HG02588 (cell line): ENCODE measurements around the gene ERN1.
"Not testable (repeated sequence)": the region's sequence is repeated elsewhere in the genome, so short reads cannot be mapped to it uniquely, and the experiment has no call there.

Source experiments
- ATAC-seq: cut with Tn5 transposase; IDR thresholded peaks from one replicate; pipeline ENCODE4 v1.9.1; 2021; ENCODE audit warnings: mild to moderate bottlenecking, moderate library complexity; ENCODE audit not compliant: unreplicated experiment

The ERN1 gene

GRCh38 chr17:64129765-64130558, at the start of gene ERN1:
ERN1 (minus strand) TSS chr17:64130144; CDS start chr17:64130029, 115 bp downstream.
- peak; percentile 77 for ATAC-seq

GRCh38 chr17:64179024-64179423, 49.1 kb upstream of the ERN1 start:
- ATAC-seq: not testable (repeated sequence)

GRCh38 chr17:64178011-64178825, 48.3 kb upstream of the ERN1 start:
- no peak for ATAC-seq

GRCh38 chr17:64177311-64178010, 47.5 kb upstream of the ERN1 start:
- ATAC-seq: no peak

- ATAC-seq: no peak
These were observed 46.6 kb upstream of the ERN1 start for GRCh38 chr17:64176556-64176955.

- no peak for ATAC-seq
These were observed 44.9 kb upstream of the ERN1 start for GRCh38 chr17:64174686-64175456.

GRCh38 chr17:64173646-64174045, 43.7 kb upstream of the ERN1 start:
- ATAC-seq: no peak

GRCh38 chr17:64172510-64172909, 42.6 kb upstream of the ERN1 start:
- ATAC-seq: no peak

GRCh38 chr17:64171041-64171440, 41.1 kb upstream of the ERN1 start:
- no peak for ATAC-seq

- no peak for ATAC-seq
These were observed 40.3 kb upstream of the ERN1 start for GRCh38 chr17:64170286-64170685.

GRCh38 chr17:64167666-64168065, 37.7 kb upstream of the ERN1 start:
- not testable (repeated sequence) for ATAC-seq

GRCh38 chr17:64166876-64167275, 36.9 kb upstream of the ERN1 start:
- ATAC-seq: no peak

GRCh38 chr17:64165347-64165746, 35.4 kb upstream of the ERN1 start:
- no peak for ATAC-seq

GRCh38 chr17:64164596-64165285, 34.8 kb upstream of the ERN1 start:
- ATAC-seq: no peak

GRCh38 chr17:64163468-64163867, 33.5 kb upstream of the ERN1 start:
- ATAC-seq: no peak

GRCh38 chr17:64162554-64162953, 32.6 kb upstream of the ERN1 start:
- ATAC-seq: no peak

GRCh38 chr17:64161380-64162176, 31.6 kb upstream of the ERN1 start:
- no peak for ATAC-seq

GRCh38 chr17:64160378-64160777, 30.4 kb upstream of the ERN1 start:
- no peak for ATAC-seq
